NCI-H1417 treated with DMSO at 0.1 percent for 48 hours (cell line): ENCODE measurements around the gene SLC9B1.
"Not testable (repeated sequence)": the region's sequence is repeated elsewhere in the genome, so short reads cannot be mapped to it uniquely, and the experiment has no call there.

Experiments used
- DNase-seq: peaks from one replicate; lab custom pipeline; 2025; lab: John Stamatoyannopoulos, UW

The SLC9B1 gene

GRCh38 chr4:102878349-102878748, 141.2 kb downstream of the SLC9B1 start:
- not testable (repeated sequence) for DNase-seq

DNA sequence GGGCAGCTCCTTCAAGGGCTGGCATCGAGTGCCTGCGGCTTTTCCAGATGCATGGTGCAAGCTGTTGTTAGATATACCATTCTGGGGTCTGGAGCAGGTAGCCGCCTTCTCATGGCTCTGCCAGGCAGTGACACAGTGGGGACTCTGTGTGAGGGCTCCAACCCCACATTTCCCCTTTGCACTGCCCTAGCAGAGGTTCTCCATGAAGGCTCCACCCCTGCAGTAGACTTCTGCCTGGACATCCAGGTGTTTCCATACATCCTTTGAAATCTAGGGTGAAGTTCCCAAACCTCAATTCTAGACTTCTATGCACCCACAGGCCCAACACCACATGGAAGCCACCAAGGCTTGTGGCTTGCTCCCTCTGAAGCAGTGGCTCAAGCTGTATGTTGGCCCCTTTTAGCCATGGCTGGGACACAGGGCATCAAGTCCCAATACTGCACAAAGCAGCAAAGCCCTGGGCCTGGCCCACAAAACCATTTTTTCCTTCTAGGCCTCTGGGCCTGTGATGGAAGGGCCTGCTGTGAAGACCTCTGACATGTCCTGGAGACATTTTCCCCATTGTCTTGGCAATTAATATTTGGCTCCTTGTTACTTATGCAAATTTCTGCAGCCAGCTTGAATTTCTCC, 141.9 kb downstream of the SLC9B1 start:
- DNase-seq = not testable (repeated sequence)

DNA sequence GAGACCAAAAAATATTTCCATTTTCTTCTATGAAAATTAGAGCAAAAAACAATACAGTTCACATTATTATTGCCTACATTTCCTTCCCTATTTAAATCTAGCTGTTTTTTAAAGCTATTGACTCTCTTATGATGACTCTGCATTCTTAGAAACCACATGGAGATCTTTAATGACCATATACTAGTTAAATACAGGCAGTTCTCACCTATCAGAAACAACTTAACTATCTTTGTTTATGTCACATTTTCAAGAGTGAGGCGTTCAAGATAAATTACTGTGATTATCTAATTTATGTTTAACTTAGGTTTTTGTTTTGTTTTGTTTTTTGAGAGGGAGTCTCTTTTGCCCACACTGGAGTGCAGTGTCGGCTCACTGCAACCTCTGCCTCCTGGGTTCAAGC, 147.7 kb downstream of the SLC9B1 start:
- DNase-seq = no peak

DNA sequence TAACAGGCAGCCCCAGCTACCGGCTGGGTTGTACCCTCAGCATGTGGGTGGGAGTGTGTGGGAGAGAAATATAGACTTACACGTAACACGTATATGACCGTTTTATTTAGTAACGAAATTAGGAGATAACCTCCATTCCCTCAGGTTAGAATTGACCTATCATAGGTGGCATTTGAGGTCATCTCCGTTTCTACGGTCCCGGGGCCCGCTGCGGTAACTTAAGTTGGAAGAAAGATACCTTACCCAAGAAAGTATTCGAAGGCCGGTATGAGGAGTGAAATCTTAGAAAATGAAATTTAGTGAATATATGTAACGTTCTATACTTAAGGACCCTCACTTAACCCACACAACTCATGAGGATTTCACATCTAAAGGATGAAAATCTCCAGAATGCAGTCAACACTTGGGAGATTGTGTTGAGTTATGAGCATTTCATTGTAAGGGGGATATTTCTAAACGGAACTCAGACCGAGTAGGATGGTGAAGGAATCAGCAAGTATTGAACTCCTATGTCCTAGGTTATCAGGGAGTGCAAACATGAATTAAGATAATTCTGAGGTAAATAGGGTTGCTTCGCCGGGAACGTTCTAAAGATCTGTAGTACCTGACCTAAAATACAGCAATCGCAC, 149.8 kb downstream of the SLC9B1 start:
- no peak for DNase-seq

DNA sequence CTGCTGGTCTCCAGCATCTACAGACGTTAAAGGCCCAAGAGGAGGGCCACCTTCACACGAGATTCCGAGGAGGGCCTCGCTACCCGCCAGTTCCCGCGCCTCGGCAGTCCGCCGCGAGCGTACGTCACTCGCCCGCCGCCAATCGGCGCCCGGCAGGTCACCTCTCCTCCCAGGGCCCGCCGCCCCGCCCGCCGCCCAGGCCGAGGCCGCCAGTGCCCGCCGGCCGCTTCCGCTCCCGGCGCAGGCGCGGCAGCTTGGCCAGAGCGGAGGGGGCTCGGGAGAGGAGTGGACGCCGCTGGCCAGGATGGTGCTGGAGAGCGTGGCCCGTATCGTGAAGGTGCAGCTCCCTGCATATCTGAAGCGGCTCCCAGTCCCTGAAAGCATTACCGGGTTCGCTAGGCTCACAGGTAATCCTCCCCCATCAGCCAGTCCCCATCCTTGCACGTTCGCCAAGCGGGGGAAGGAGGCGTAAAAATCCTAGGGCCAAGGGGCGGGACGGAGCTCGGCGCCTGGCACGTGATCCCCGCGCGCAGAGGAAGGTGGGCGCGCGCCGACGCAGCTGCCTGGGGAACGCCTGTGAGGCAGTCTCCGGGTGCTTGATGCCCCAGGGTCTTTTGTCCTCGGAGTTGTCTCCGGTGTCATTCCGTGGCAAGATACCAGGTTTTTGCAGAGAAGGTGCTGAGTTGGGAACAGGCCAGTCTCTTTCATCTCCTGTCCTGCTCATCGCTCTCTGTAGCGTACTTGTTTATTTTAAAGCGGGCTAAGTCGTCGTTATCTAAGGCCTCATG, 150.5 kb downstream of the SLC9B1 start, which contains the start of gene CISD2:
TSS of gene CISD2 (plus strand) at position 212 of the 788 bp plus-strand sequence. CDS start at position 305, 93 bp downstream.
- peak; percentile 83 for DNase-seq

GRCh38 chr4:102868153-102868780, 151.2 kb downstream of the SLC9B1 start:
- no peak for DNase-seq

GRCh38 chr4:102867278-102868152, 152.0 kb downstream of the SLC9B1 start:
- DNase-seq = no peak

DNA sequence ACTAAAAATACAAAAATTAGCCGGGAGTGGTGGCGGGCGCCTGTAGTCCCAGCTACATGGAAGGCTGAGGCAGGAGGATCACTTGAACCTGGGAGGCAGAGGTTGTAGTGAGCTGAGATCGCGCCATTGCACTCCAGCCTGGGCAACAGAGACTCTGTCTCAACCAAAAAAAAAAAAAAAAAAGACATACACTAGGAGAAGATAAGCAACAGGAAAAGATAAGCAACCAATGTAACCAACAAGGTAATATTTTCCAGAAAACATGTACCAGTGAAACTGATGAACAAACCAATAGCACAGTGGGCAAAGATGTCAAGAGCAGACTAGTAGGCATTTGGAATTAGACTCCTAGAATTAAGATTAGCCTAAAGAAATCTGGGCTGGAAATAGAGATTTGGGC, 154.2 kb downstream of the SLC9B1 start:
- DNase-seq = not testable (repeated sequence)

- no peak for DNase-seq
Observed at GRCh38 chr4:102862747-102863146, 156.8 kb downstream of the SLC9B1 start.

DNA sequence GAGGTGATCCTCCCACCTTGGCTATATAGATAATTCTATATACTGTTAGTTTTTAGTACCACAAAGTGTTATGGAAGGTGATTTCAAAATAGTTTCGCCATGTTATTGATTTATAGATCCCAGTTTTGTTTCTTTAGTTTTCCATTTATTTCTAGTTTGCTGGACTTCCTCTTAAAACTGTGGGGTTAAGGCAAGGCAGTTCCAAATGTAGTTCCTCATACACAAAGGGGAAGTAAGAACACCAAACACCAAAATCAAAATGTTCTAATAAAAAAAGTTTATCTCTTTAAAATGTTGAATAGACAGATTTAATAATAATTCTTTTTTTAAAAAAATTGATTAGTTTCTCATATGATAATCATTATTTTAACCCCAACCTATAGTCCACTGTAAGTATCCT, 157.5 kb downstream of the SLC9B1 start:
- DNase-seq = no peak

- DNase-seq = no peak
Observed at GRCh38 chr4:102860611-102861324, 158.7 kb downstream of the SLC9B1 start.

- DNase-seq = no peak
Observed at GRCh38 chr4:102858828-102859464, 160.6 kb downstream of the SLC9B1 start.
